ENCODE data around the gene KRT84.

- TF ChIP-seq POLR2A (IDR thresholded peaks at IDR 0.05; ENCODE audit: low read length) (no peak), GATA1 (IDR thresholded peaks at IDR 0.05; ENCODE audit: low read depth, low read length) (no peak)
Observed at GRCh38 chr12:52379536-52379935, 5.9 kb downstream of the KRT84 start.
